KOPT-K1 (cell line): ENCODE data around the gene NCAM2.

Source experiments
- H3K27ac ChIP-seq: fragments of 200-600 bp; sonication (generic); 2 replicates; pipeline ENCODE4 v1.5.1; 2016; ENCODE audit warnings: antibody characterized with exemption, mild to moderate bottlenecking, low read depth, low read length; ENCODE audit not compliant: poor library complexity, severe bottlenecking
- H3K36me3 ChIP-seq: fragments of 200-600 bp; sonication (generic); 2 replicates; pipeline ENCODE4 v1.5.1; 2017; ENCODE audit warnings: antibody characterized with exemption, mild to moderate bottlenecking, low read length, moderate library complexity; ENCODE audit not compliant: insufficient read depth
- H3K9me3 ChIP-seq: fragments of 200-600 bp; sonication (generic); 2 replicates; pipeline ENCODE4 v1.5.1; 2017; ENCODE audit warnings: antibody characterized with exemption, low read length, mild to moderate bottlenecking; ENCODE audit not compliant: insufficient read depth, poor library complexity, severe bottlenecking

The NCAM2 gene

DNA sequence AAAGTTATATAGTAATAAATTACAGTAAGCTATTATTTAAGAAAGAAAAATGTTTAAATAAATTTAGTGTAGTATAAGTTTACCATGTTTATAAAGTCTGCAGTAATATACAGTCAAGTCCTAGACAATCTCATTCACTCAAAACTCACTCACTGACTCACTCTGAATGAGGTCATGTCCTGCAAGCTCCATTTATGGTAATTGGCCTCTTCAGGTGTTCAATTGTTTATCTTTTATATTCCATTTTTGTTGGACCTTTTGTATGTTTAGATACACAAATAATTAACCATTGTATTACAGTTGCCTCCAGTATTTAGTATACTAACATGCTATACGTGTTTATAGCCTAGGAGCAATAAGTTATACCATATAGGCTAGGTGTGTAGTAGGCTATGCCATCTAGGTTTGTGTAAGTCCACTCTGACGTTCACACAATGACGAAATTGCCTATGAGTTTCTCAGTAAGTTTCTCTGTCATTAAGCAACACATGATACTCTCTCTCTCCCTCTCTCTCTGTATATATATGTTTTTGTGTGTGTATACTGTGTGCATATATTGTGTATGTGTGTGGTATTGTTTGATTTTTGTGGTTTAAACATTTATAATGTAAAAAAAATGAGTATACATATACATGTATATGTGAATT is 161.2 kb downstream of the NCAM2 start:
- Histone ChIP-seq H3K9me3 (no peaks in the 10 kb centered on the region), H3K36me3 (no peaks in the 10 kb centered on the region), H3K27ac (no peak overlapping the region)

DNA sequence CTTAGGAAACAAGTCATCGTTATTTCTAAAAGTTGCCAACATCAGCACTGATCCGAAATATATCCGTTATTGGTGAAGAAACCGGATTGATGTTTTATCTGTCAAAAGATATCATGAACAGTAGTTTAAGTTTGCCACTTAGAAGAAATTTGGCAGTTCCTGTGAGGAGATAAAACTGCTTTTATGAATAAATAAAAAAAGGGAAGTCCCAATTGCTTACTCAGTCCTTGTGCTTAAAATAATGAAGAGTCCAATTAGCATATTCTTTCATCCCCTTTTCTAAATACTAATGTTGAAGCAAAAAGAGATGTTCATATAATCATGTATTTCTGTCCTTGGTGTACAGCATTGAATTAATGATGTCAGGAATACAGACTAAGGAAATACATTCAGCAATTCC is 164.6 kb downstream of the NCAM2 start:
- H3K9me3 ChIP-seq = no peaks in the 10 kb centered on the region
- H3K27ac ChIP-seq = no peak overlapping the region
- no peaks in the 10 kb centered on the region for H3K36me3 ChIP-seq

DNA sequence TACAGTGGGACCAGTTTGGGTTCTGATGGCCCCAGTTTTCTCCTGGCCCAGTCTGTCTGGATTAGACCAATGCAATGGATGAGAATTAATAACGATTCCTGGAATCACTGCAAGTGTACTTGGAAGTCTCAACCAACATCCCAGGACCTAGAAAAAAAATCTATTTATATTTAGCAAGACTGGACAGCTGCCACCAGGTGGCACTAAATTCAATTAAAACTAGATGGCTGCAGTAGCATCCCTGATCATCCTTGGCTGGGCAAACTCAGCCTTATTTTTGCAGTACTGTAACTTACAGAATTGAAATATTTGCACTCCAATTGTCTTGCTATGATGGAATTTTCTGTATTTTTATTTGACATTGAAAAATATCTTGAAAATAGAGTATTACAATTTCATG is 165.7 kb downstream of the NCAM2 start:
- Histone ChIP-seq H3K36me3 (no peaks in the 10 kb centered on the region), H3K9me3 (peaks cover 4% of the 10 kb centered on the region), H3K27ac (no peak overlapping the region)

- Histone ChIP-seq H3K27ac (no peak overlapping the region), H3K36me3 (no peaks in the 10 kb centered on the region), H3K9me3 (peaks cover 4% of the 10 kb centered on the region)
These were observed 166.9 kb downstream of the NCAM2 start for GRCh38 chr21:21165063-21165645.

DNA sequence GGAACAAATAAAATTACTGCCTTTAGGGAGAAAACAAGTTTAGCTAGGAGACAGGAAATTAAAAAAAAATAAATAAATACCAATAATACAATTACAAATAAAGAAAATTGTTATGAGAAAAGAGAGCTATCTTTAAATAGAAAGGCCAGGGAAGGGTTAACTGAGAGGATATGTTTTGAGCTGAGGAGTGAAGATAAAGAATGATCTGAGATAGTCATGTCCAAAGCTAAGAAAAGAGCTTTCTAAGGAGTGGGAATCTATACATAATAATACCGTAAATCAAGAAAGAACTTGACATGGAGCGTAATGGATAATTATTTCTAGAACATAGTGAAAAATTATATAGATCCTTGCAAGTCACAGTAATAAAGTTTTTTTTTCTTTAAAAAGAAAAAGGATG is 176.5 kb downstream of the NCAM2 start:
- Histone ChIP-seq H3K27ac (no peak overlapping the region), H3K36me3 (no peaks in the 10 kb centered on the region), H3K9me3 (no peaks in the 10 kb centered on the region)

GRCh38 chr21:21175798-21176334 is 177.7 kb downstream of the NCAM2 start:
- no peaks in the 10 kb centered on the region for H3K9me3 ChIP-seq
- H3K36me3 ChIP-seq = no peaks in the 10 kb centered on the region
- H3K27ac ChIP-seq = no peak overlapping the region

- Histone ChIP-seq H3K27ac (no peak overlapping the region), H3K36me3 (no peaks in the 10 kb centered on the region), H3K9me3 (no peaks in the 10 kb centered on the region)
These were observed 179.3 kb downstream of the NCAM2 start for GRCh38 chr21:21177353-21177986.

DNA sequence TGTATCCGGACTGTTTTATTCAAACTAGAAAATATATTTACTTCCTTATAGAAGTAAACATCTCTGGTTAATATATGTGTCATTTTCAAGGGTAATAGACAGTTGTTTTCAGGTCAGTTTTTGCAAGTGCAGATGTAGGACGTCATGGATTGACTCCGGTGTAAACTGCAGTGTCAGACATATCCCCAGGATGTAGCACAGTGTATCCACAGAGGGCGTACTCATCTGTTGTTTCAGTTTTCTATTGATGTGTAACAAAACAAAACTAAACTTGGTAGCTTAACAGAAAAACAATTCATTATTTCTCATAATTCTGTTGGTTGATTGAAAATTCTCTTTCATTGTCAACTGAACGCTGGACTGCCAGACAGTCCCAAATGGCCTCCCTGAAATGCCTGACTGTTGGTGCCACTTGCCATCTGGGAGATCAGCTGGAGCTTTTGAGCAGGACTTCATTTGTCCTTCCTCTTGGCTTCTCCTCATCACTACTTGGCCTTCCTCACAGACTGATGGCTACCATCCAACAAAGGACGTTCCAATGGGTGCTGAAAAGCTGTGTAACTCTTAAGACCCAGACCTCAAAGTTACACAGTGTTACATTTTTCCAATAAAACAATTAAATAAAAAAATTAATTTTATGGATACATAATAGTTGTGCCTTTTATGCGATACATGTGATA is 181.6 kb downstream of the NCAM2 start:
- Histone ChIP-seq H3K36me3 (no peaks in the 10 kb centered on the region), H3K27ac (no peak overlapping the region), H3K9me3 (no peaks in the 10 kb centered on the region)

- no peaks in the 10 kb centered on the region for H3K9me3 ChIP-seq
- no peaks in the 10 kb centered on the region for H3K36me3 ChIP-seq
- H3K27ac ChIP-seq = no peak overlapping the region
These were observed 184.3 kb downstream of the NCAM2 start for GRCh38 chr21:21182401-21183010.

- Histone ChIP-seq H3K9me3 (no peaks in the 10 kb centered on the region), H3K27ac (no peak overlapping the region)
These were observed 184.9 kb downstream of the NCAM2 start for GRCh38 chr21:21183092-21183491.

DNA sequence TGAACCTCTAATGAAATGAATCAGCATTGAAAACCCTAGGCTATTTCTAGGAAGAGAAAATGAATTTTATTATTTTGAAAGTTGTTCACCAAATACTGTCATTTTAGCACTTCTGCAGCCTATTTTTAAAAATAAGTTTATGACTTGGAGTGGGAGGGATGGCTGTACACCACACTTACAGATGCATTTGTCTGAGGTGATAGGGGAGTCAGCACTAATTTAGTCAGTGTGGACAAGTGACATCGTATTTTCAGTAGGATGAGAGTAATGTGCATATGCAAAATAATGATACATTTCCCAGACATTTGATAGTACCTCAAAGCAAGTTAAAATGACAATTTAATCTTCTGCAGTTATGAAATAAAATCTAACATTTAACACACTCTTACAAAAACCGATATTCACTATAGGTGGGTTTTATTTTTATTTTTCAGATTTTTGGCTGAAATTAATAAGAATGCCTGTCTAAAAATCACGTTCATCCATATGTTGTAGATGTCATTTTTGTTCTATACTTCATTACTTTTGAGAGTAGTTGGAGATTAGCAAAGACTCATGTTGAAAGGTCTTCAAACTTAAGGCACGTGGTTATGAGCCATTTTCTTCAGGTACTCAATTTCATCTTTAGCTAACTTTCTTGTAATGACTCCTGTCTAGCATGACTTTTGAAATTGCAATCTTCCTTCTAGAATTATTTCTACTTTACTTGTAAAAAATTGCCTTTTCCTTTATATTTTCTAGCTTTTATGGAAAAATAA is 186.7 kb downstream of the NCAM2 start:
- Histone ChIP-seq H3K36me3 (no peaks in the 10 kb centered on the region), H3K9me3 (no peaks in the 10 kb centered on the region)

More at GRCh38 chr21:21183092-21183491, 184.9 kb downstream of the NCAM2 start:
- no peaks in the 10 kb centered on the region for H3K36me3 ChIP-seq

DNA sequence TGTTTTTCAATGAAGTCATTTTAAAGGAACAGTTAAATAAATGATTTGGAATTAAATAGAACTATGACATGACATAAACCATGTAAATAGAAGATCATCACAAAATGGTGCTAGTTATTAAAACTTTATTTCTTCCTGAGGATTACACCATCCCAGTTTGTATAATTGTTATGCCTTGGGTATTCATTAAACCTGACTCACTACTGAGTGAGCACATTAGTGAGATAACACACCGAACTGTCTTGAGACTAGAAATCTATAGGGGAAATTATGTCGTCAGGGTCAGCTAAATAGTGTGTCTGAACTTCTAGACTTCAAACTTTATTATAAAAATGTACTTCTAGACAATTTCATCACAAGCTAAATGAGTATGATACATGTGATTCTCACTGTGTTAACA is 189.4 kb downstream of the NCAM2 start:
- H3K27ac ChIP-seq = no peak overlapping the region
- no peaks in the 10 kb centered on the region for H3K36me3 ChIP-seq
- H3K9me3 ChIP-seq = no peaks in the 10 kb centered on the region

More for the DNA sequence above, 186.7 kb downstream of the NCAM2 start:
- no peak overlapping the region for H3K27ac ChIP-seq

DNA sequence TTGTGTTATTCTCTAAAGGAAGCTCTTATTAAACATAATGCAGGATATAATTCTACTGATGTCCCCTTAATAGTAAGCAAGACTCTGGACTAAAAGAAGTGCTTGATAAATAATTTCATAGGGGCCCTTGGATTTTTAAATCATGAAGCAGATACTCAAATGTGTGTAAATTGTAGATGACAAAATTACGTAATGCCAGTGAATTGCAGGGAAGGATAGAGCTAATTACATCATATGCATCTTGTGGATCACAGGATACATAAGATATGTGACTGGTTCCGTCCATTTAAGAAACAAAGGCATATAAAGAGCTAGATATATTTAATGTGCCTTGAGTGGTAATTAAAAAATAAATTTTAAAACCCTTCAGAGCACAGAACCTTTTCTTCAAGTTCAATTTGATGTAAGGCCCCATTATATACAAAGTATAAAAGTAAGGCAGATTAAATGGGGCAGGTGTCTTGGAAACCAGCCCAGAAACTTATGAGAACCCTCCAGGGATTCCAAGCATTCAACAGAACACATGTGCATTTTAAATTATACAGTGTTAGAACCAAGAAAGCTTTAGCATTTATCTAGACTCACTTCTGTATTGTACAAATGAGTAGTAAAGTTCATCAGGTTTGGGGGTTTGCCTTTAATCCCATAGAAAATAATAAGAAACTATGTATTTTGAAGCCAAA is 190.4 kb downstream of the NCAM2 start:
- Histone ChIP-seq H3K9me3 (no peaks in the 10 kb centered on the region), H3K36me3 (no peaks in the 10 kb centered on the region), H3K27ac (no peak overlapping the region)

DNA sequence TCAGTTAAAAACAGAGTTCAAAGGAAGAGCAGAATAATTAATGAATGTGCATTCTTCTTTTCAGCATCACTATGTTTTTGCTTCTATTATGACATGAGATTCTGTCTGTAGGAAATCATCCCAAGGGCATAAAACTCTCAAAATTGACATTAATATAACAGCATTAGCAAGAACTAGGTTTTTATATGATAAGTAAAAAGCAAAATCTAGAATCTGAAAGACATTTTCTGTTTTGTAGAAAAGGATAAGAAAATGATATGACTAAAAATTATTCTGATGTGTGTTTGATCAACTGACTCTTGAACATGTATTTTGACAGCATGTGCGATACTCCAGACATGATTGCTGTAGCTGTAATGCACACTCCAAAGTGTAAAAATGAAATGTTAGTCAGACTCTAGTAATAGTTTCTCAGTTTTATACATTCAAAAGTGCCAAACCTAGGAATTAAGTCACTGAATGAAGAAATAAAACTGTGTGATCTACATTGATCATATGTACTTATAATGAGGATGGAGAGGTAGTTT is 197.3 kb downstream of the NCAM2 start:
- Histone ChIP-seq H3K9me3 (no peaks in the 10 kb centered on the region), H3K36me3 (no peaks in the 10 kb centered on the region), H3K27ac (no peak overlapping the region)
